ACHN (cell line): ENCODE data around the gene BRICD5.

ENCODE experiments used
- DNase-seq: peaks from one replicate; pipeline ENCODE4 v3.0.0-alpha.2; 2015
- in situ Hi-C: cut with HindIII; loops from 2 replicates; pipeline ENCODE4 v1.10.0; 2017; ENCODE audit warnings: low sequenced_read_pairs, low pct_ligation_motif_present, low pct_unique_long_range_greater_than_20kb

Gene BRICD5

GRCh38 chr16:2229091-2229490 lies 18.4 kb upstream of the BRICD5 start:
- in situ Hi-C loops = no loop called here
- no peak for DNase-seq

GRCh38 chr16:2228161-2228824 lies 17.6 kb upstream of the BRICD5 start:
- in situ Hi-C loops = no loop called here
- no peak for DNase-seq

- in situ Hi-C loops = no loop called here
Observed at GRCh38 chr16:2226918-2227317, 16.3 kb upstream of the BRICD5 start.

GRCh38 chr16:2226245-2226793 lies 15.7 kb upstream of the BRICD5 start:
- peak; percentile 60 for DNase-seq
- in situ Hi-C loops = no loop called here

More at GRCh38 chr16:2226918-2227317, 16.3 kb upstream of the BRICD5 start:
- no peak for DNase-seq

GRCh38 chr16:2223942-2224486 lies 13.4 kb upstream of the BRICD5 start:
- in situ Hi-C loops = no loop called here
- peak; percentile 65 for DNase-seq

- in situ Hi-C loops = no loop called here
Observed at GRCh38 chr16:2223221-2223941, 12.7 kb upstream of the BRICD5 start, which contains the start of gene E4F1. TSS of gene E4F1 (plus strand) at chr16:2223591. CDS start at chr16:2223614, 23 bp downstream.

GRCh38 chr16:2216330-2216729 lies 5.7 kb upstream of the BRICD5 start:
- in situ Hi-C loops = no loop called here
- no peak for DNase-seq

More at GRCh38 chr16:2223221-2223941, 12.7 kb upstream of the BRICD5 start, which contains the start of gene E4F1:
- peak; percentile 100 for DNase-seq

GRCh38 chr16:2214719-2214968 lies 4.0 kb upstream of the BRICD5 start, which contains the start of gene PGP:
TSS of gene PGP (minus strand) at chr16:2214840. CDS start at chr16:2214777, 63 bp downstream.
- DNase-seq = no peak
- in situ Hi-C loops = no loop called here

- peak; percentile 29 for DNase-seq
Observed at GRCh38 chr16:2213817-2214718, 3.4 kb upstream of the BRICD5 start.

GRCh38 chr16:2212362-2213324 lies 2.0 kb upstream of the BRICD5 start:
- in situ Hi-C loops = no loop called here
- no peak for DNase-seq

More at GRCh38 chr16:2213817-2214718, 3.4 kb upstream of the BRICD5 start:
- in situ Hi-C loops = no loop called here

GRCh38 chr16:2211923-2212347 lies 1.3 kb upstream of the BRICD5 start:
- in situ Hi-C loops = no loop called here

GRCh38 chr16:2210009-2210332 lies 692 bp downstream of the BRICD5 start:
- no peak for DNase-seq

More at GRCh38 chr16:2211923-2212347, 1.3 kb upstream of the BRICD5 start:
- DNase-seq = no peak

GRCh38 chr16:2209258-2210008 lies 1.2 kb downstream of the BRICD5 start:
- no peak for DNase-seq
- in situ Hi-C loops = no loop called here

More at GRCh38 chr16:2210009-2210332, 692 bp downstream of the BRICD5 start:
- in situ Hi-C loops = no loop called here

- in situ Hi-C loops = no loop called here
Observed at GRCh38 chr16:2208772-2209171, 1.9 kb downstream of the BRICD5 start.

GRCh38 chr16:2208308-2208707 lies 2.4 kb downstream of the BRICD5 start:
- no peak for DNase-seq

More at GRCh38 chr16:2208772-2209171, 1.9 kb downstream of the BRICD5 start:
- DNase-seq = no peak

GRCh38 chr16:2207872-2208271 lies 2.8 kb downstream of the BRICD5 start:
- no peak for DNase-seq
- in situ Hi-C loops = no loop called here

More at GRCh38 chr16:2208308-2208707, 2.4 kb downstream of the BRICD5 start:
- in situ Hi-C loops = no loop called here
